Endodermal cell (in vitro differentiated cells): ENCODE measurements around the gene GATAD2A. TPM values are rescaled to one million over a fixed set of nuclear protein-coding genes. Genes with fewer than 3 reads are reported as not detected.
A peak's percentile ranks its signal among the peaks of the same experiment; 100 is the strongest.

Source experiments
- DNase-seq: peaks from one replicate; pipeline ENCODE4 v3.0.0-alpha.2; 2017
- H3K27ac ChIP-seq: 2 replicates; pipeline ENCODE4 v1.5.1; 2013; ENCODE audit warnings: mild to moderate bottlenecking, low read depth, low read length, moderate library complexity
- H3K27me3 ChIP-seq: 2 replicates; pipeline ENCODE4 v1.6.1; 2013; ENCODE audit warnings: mild to moderate bottlenecking, low read length, moderate library complexity; ENCODE audit not compliant: insufficient read depth, control insufficient read depth, poor library complexity, severe bottlenecking
- H3K36me3 ChIP-seq: 2 replicates; pipeline ENCODE4 v1.7.0; 2013; ENCODE audit warnings: mild to moderate bottlenecking, low read length, moderate library complexity; ENCODE audit not compliant: control insufficient read depth, insufficient read depth
- H3K4me1 ChIP-seq: one replicate; pipeline ENCODE4 v1.7.0; 2013; ENCODE audit warnings: low read length; ENCODE audit not compliant: control insufficient read depth, insufficient read depth
- H3K4me3 ChIP-seq: 2 replicates; pipeline ENCODE4 v1.5.1; 2013; ENCODE audit warnings: mild to moderate bottlenecking, low read length, moderate library complexity
- H3K9ac ChIP-seq: 2 replicates; pipeline ENCODE4 v1.6.1; 2013; ENCODE audit warnings: mild to moderate bottlenecking, low read length, moderate library complexity; ENCODE audit not compliant: poor library complexity, severe bottlenecking; ENCODE audit errors: extremely low read depth
- H3K9me3 ChIP-seq: 2 replicates; pipeline ENCODE4 v1.6.1; 2013; ENCODE audit warnings: mild to moderate bottlenecking, low read length, moderate library complexity; ENCODE audit not compliant: control insufficient read depth
- H3K27ac Mint-ChIP-seq: 2 replicates; pipeline ENCODE4 v1.8.0; 2020; ENCODE audit warnings: mixed read lengths
- H3K27me3 Mint-ChIP-seq: 2 replicates; pipeline ENCODE4 v1.8.0; 2021; ENCODE audit warnings: mild to moderate bottlenecking, mixed read lengths; ENCODE audit not compliant: insufficient read depth
- H3K36me3 Mint-ChIP-seq: 2 replicates; pipeline ENCODE4 v1.8.0; 2020; ENCODE audit warnings: low read depth, mixed read lengths
- H3K4me1 Mint-ChIP-seq: 2 replicates; pipeline ENCODE4 v1.8.0; 2020; ENCODE audit warnings: mixed read lengths
- H3K4me3 Mint-ChIP-seq: 2 replicates; pipeline ENCODE4 v1.8.0; 2020; ENCODE audit warnings: mild to moderate bottlenecking, moderate library complexity, mixed read lengths
- H3K9me3 Mint-ChIP-seq: 2 replicates; pipeline ENCODE4 v1.8.0; 2020; ENCODE audit warnings: mild to moderate bottlenecking, mixed read lengths
- CTCF ChIP-seq: fragments of 200-600 bp; sonication (generic); conservative IDR thresholded peaks from 2 replicates; pipeline ENCODE4 v1.5.0; 2021; ENCODE audit warnings: antibody characterized with exemption, mild to moderate bottlenecking
- WGBS, 2 experiments: methylation state at CpG; one replicate each; pipeline versions ENCODE4 v1.1.5 to v1.1.7; 2013; ENCODE audit warnings: missing lambda C conversion rate in 2 of 2, mixed read lengths in 1 of 2; ENCODE audit not compliant: insufficient coverage in 1 of 2, insufficient read length in 1 of 2; 5-methylcytosine and 5-hydroxymethylcytosine counted together
- total RNA-seq, 2 donors: library from RNA; stranded (reverse); fragmentation: NEBNext Ultra II Directional in 1 of 2; extraction: Animal tissue kit (Norgen Biotek cat#: 25700) in 1 of 2; gene quantifications; 2 replicates in 1 of 2; 3 replicates in 1 of 2; pipeline ENCODE4 v1.2.1, GENCODE V29; 2021

Gene GATAD2A
- total RNA-seq, 2 donors from 2014 or later = 115 to 126 TPM

- no peaks in the 10 kb centered on the region for H3K4me1 ChIP-seq
- no peak overlapping the region for H3K27ac Mint-ChIP-seq
These were observed 37.8 kb downstream of the GATAD2A start for GRCh38 chr19:19443283-19443682.

GRCh38 chr19:19443902-19444680 lies 38.6 kb downstream of the GATAD2A start:
- no peaks in the 10 kb centered on the region for H3K4me1 ChIP-seq
- WGBS, 2 experiments = 94 to 96% methylated on average over 7 to 11 of the region's 11 CpGs
- no peak for DNase-seq
- Mint-ChIP-seq H3K4me3 (no peak overlapping the region), H3K9me3 (no peaks in the 10 kb centered on the region), H3K36me3 (peaks cover 7% of the 10 kb centered on the region), H3K27me3 (no peaks in the 10 kb centered on the region), H3K4me1 (peaks cover 22% of the 10 kb centered on the region), H3K27ac (peak overlapping the region; percentile 76)
- H3K9me3 ChIP-seq = no peaks in the 10 kb centered on the region
- H3K36me3 ChIP-seq = no peaks in the 10 kb centered on the region
- no peak overlapping the region for H3K4me3 ChIP-seq
- no peak overlapping the region for H3K9ac ChIP-seq
- no peaks in the 10 kb centered on the region for H3K27me3 ChIP-seq
- H3K27ac ChIP-seq = peak overlapping the region; percentile 4
- TF ChIP-seq CTCF = no peak

More at GRCh38 chr19:19443283-19443682, 37.8 kb downstream of the GATAD2A start:
- Histone ChIP-seq H3K9ac (no peak overlapping the region), H3K27ac (no peak overlapping the region), H3K4me3 (no peak overlapping the region), H3K27me3 (no peaks in the 10 kb centered on the region), H3K36me3 (no peaks in the 10 kb centered on the region), H3K9me3 (no peaks in the 10 kb centered on the region)
- Mint-ChIP-seq H3K4me3 (no peak overlapping the region), H3K9me3 (no peaks in the 10 kb centered on the region), H3K27me3 (no peaks in the 10 kb centered on the region), H3K36me3 (peaks cover 9% of the 10 kb centered on the region), H3K4me1 (peaks cover 22% of the 10 kb centered on the region)
- no peak for DNase-seq
- WGBS, 2 experiments = 91 to 94% methylated on average over 4 to 9 of the region's 9 CpGs
- no peak for TF ChIP-seq CTCF

- no peak overlapping the region for H3K9ac ChIP-seq
- no peak overlapping the region for H3K4me3 Mint-ChIP-seq
- no peaks in the 10 kb centered on the region for H3K27me3 ChIP-seq
- peaks cover 5% of the 10 kb centered on the region for H3K36me3 Mint-ChIP-seq
- WGBS, 2 experiments = 92 to 97% methylated on average over 3 to 4 of the region's 4 CpGs
- H3K4me1 ChIP-seq = no peaks in the 10 kb centered on the region
- no peak overlapping the region for H3K4me3 ChIP-seq
- peak; percentile 55 for DNase-seq
- H3K27ac ChIP-seq = no peak overlapping the region
- H3K27me3 Mint-ChIP-seq = no peaks in the 10 kb centered on the region
- H3K27ac Mint-ChIP-seq = peak overlapping the region; percentile 76
- no peak for TF ChIP-seq CTCF
- no peaks in the 10 kb centered on the region for H3K9me3 Mint-ChIP-seq
- no peaks in the 10 kb centered on the region for H3K9me3 ChIP-seq
- no peaks in the 10 kb centered on the region for H3K36me3 ChIP-seq
- peaks cover 22% of the 10 kb centered on the region for H3K4me1 Mint-ChIP-seq
These were observed 39.2 kb downstream of the GATAD2A start for GRCh38 chr19:19444681-19445155.
